Measurements from ENCODE around the gene ELOF1. TPM values are rescaled to one million over a fixed set of nuclear protein-coding genes. Genes with fewer than 3 reads are reported as not detected.
A peak's percentile ranks its signal among the peaks of the same experiment; 100 is the strongest.

Gene ELOF1
- total RNA-seq, 2 donors from 2014 or later, result 47.8 to 57.5 TPM

- intact Hi-C loops (cut with DNase I), result loop anchor here (5.0 to 10.0 kb wide), 3 partner anchors 90 to 293 kb away; partner anchors contain the start of genes EPOR and TSPAN16
- TF ChIP-seq CTCF (IDR thresholded peaks at IDR 0.05) (peak; percentile 53 to 95 (median 84)), POLR2AphosphoS5 (IDR thresholded peaks at IDR 0.05) (peak; percentile 60), POLR2A (IDR thresholded peaks at IDR 0.05) (no peak)
- DNase-seq (ENCODE audit: low spot score), result peak; percentile 59
- WGBS, result 2% methylated on average over 7 of the region's 7 CpGs
- Histone ChIP-seq H3K27me3 (replicated peaks; ENCODE audit: insufficient read depth) (no peaks in the 10 kb centered on the region), H3K9me3 (no peaks in the 10 kb centered on the region), H3K36me3 (no peaks in the 10 kb centered on the region), H3K4me1 (replicated peaks) (no peaks in the 10 kb centered on the region), H3K27ac (no peak overlapping the region), H3K4me3 (no peak overlapping the region)
Measured at GRCh38 chr19:11587302-11587974, 28.4 kb upstream of the ELOF1 start.

GRCh38 chr19:11586331-11586730 is 27.3 kb upstream of the ELOF1 start:
- no peak overlapping the region for H3K4me3 ChIP-seq
- H3K9me3 ChIP-seq, result no peaks in the 10 kb centered on the region
- TF ChIP-seq POLR2A (IDR thresholded peaks at IDR 0.05), result no peak
- TF ChIP-seq POLR2AphosphoS5 (IDR thresholded peaks at IDR 0.05), result no peak
- TF ChIP-seq CTCF (IDR thresholded peaks at IDR 0.05), result no peak
- 80% methylated on average over 6 of the region's 6 CpGs for WGBS
- intact Hi-C loops (cut with DNase I), result loop anchor here (5.0 to 10.0 kb wide), 3 partner anchors 89 to 292 kb away; partner anchors contain the start of genes EPOR and TSPAN16
- H3K4me1 ChIP-seq (replicated peaks), result no peaks in the 10 kb centered on the region
- H3K36me3 ChIP-seq, result no peaks in the 10 kb centered on the region
- H3K27ac ChIP-seq, result no peak overlapping the region
- DNase-seq (ENCODE audit: low spot score), result no peak
- no peaks in the 10 kb centered on the region for H3K27me3 ChIP-seq (replicated peaks; ENCODE audit: insufficient read depth)

- Histone ChIP-seq H3K9me3 (no peaks in the 10 kb centered on the region), H3K4me1 (replicated peaks) (no peaks in the 10 kb centered on the region), H3K27ac (peak overlapping the region; percentile 72 to 90), H3K36me3 (no peaks in the 10 kb centered on the region), H3K4me3 (no peak overlapping the region), H3K27me3 (replicated peaks; ENCODE audit: insufficient read depth) (no peaks in the 10 kb centered on the region)
- intact Hi-C loops (cut with DNase I), result loop anchor here (10.0 kb wide), 2 partner anchors 197 to 287 kb away; partner anchors contain the start of genes EPOR and TSPAN16
- DNase-seq (ENCODE audit: low spot score), result no peak
- WGBS, result 22% methylated on average over 3 of the region's 3 CpGs
- TF ChIP-seq POLR2A (IDR thresholded peaks at IDR 0.05) (no peak), POLR2AphosphoS5 (IDR thresholded peaks at IDR 0.05) (no peak), CTCF (IDR thresholded peaks at IDR 0.05) (no peak)
Measured at GRCh38 chr19:11581740-11582139, 22.7 kb upstream of the ELOF1 start.

- intact Hi-C loops (cut with DNase I), result loop anchor here (10.0 kb wide), 2 partner anchors 195 to 285 kb away; partner anchors contain the start of genes EPOR and TSPAN16
- Histone ChIP-seq H3K36me3 (no peaks in the 10 kb centered on the region), H3K9me3 (no peaks in the 10 kb centered on the region), H3K4me1 (replicated peaks) (no peaks in the 10 kb centered on the region), H3K27ac (peak overlapping the region; percentile 72 to 90), H3K4me3 (no peak overlapping the region), H3K27me3 (replicated peaks; ENCODE audit: insufficient read depth) (no peaks in the 10 kb centered on the region)
- no peak for DNase-seq (ENCODE audit: low spot score)
- 59% methylated on average over 4 of the region's 4 CpGs for WGBS
- TF ChIP-seq CTCF (IDR thresholded peaks at IDR 0.05), result no peak
Measured at GRCh38 chr19:11580116-11580515, 21.1 kb upstream of the ELOF1 start.
